IMR-90 (cell line): ENCODE data around the gene MECR. TPM values are rescaled to one million over a fixed set of nuclear protein-coding genes. Genes with fewer than 3 reads are reported as not detected.
A peak's percentile ranks its signal among the peaks of the same experiment; 100 is the strongest.

Experiments used
- ATAC-seq: fragments of 200-7000 bp; cut with Tn5 transposase; 2 replicates; pipeline ENCODE4 v1.9.1; 2020; ENCODE audit warnings: low read depth, mild to moderate bottlenecking, moderate library complexity
- BruUV-seq: library from RNA; stranded (reverse); fragments of 400-500 nt; replicated peaks from 2 replicates; lab custom pipeline; 2021; lab: Mats Ljungman, UMichigan
- CTCF ChIA-PET: fragments of 300-600 bp; formaldehyde crosslinking; extraction: SDS; loops from one replicate; lab custom pipeline; 2021; ENCODE audit warnings: antibody characterized with exemption; lab: Yijun Ruan, JAX
- POLR2A ChIA-PET: fragments of 300-600 bp; sonication (Branson Sonifier 250); formaldehyde crosslinking; loops from one replicate; lab custom pipeline; 2022; ENCODE audit warnings: antibody characterized with exemption; ENCODE audit not compliant: unreplicated experiment; lab: Charles Lee
- DNase-seq: peaks from one replicate; pipeline ENCODE4 v3.0.0; 2013
- H2AFZ ChIP-seq: replicated peaks from 2 replicates; pipeline ENCODE3; 2013; ENCODE audit warnings: low read length, mild to moderate bottlenecking; ENCODE audit not compliant: poor library complexity
- H2AK5ac ChIP-seq: 2 replicates; pipeline ENCODE4 v1.6.1; 2013; ENCODE audit warnings: low read depth, low read length, inconsistent platforms
- H2AK9ac ChIP-seq: replicated peaks from 2 replicates; pipeline ENCODE3; 2013; ENCODE audit warnings: mild to moderate bottlenecking, low read depth, low read length, moderate library complexity; ENCODE audit not compliant: poor library complexity
- H2BK120ac ChIP-seq: 2 replicates; pipeline ENCODE4 v1.6.1; 2013; ENCODE audit warnings: low read depth, low read length, inconsistent platforms
- H2BK15ac ChIP-seq: 3 replicates; pipeline ENCODE4 v1.6.1; 2013; ENCODE audit warnings: low read depth, low read length, inconsistent platforms
- H2BK20ac ChIP-seq: 2 replicates; pipeline ENCODE4 v1.6.1; 2013; ENCODE audit warnings: low read depth, mild to moderate bottlenecking, inconsistent platforms, low read length, moderate library complexity
- H2BK5ac ChIP-seq: 2 replicates; pipeline ENCODE4 v1.6.1; 2013; ENCODE audit warnings: mild to moderate bottlenecking, low read depth, low read length, inconsistent platforms; ENCODE audit not compliant: poor library complexity, severe bottlenecking
- H3K14ac ChIP-seq: replicated peaks from 2 replicates; pipeline ENCODE4 v1.6.1; 2013; ENCODE audit warnings: low read depth, low read length, inconsistent platforms
- H3K18ac ChIP-seq: 2 replicates; pipeline ENCODE4 v1.6.1; 2013; ENCODE audit warnings: low read depth, low read length, control low read depth
- H3K23ac ChIP-seq: 2 replicates; pipeline ENCODE4 v1.6.1; 2013; ENCODE audit warnings: low read depth, low read length, inconsistent platforms
- H3K27ac ChIP-seq: 2 replicates; pipeline ENCODE4 v1.5.1; 2013; ENCODE audit warnings: mild to moderate bottlenecking, control low read depth, low read length; ENCODE audit not compliant: insufficient read depth
- H3K27me3 ChIP-seq: 2 replicates; pipeline ENCODE4 v1.6.1; 2013; ENCODE audit warnings: low read length; ENCODE audit not compliant: control insufficient read depth, insufficient read depth
- H3K36me3 ChIP-seq: 2 replicates; pipeline ENCODE4 v1.6.1; 2013; ENCODE audit warnings: low read length, mixed read lengths; ENCODE audit not compliant: control insufficient read depth, insufficient read depth
- H3K4ac ChIP-seq: 2 replicates; pipeline ENCODE4 v1.6.1; 2013; ENCODE audit warnings: low read depth, low read length, inconsistent platforms
- H3K4me1 ChIP-seq: 2 replicates; pipeline ENCODE4 v1.6.1; 2013; ENCODE audit warnings: low read length, mixed read lengths; ENCODE audit not compliant: control insufficient read depth, insufficient read depth
- H3K4me2 ChIP-seq: 2 replicates; pipeline ENCODE4 v1.6.1; 2013; ENCODE audit warnings: low read depth, mild to moderate bottlenecking, control low read depth, low read length, moderate library complexity
- H3K4me3 ChIP-seq: 2 replicates; pipeline ENCODE4 v1.5.1; 2013; ENCODE audit warnings: low read depth, mild to moderate bottlenecking, control low read depth, low read length, moderate library complexity; ENCODE audit not compliant: insufficient read depth
- H3K56ac ChIP-seq: 2 replicates; pipeline ENCODE4 v1.6.1; 2013; ENCODE audit warnings: low read length, inconsistent platforms; ENCODE audit not compliant: insufficient read depth; ENCODE audit errors: extremely low read depth
- H3K79me1 ChIP-seq, 2 experiments: 2 replicates each; pipeline ENCODE4 v1.6.1; 2013; ENCODE audit warnings: low read length in 2 of 2, inconsistent platforms in 1 of 2, low read depth in 1 of 2
- H3K9ac ChIP-seq: 2 replicates; pipeline ENCODE4 v1.6.1; 2013; ENCODE audit warnings: low read depth, low read length, control low read depth
- H3K9me1 ChIP-seq: 2 replicates; pipeline ENCODE4 v1.6.1; 2013; ENCODE audit warnings: low read length, inconsistent platforms; ENCODE audit not compliant: insufficient read depth
- H3K9me3 ChIP-seq: 2 replicates; pipeline ENCODE4 v1.6.1; 2013; ENCODE audit warnings: low read length; ENCODE audit not compliant: control insufficient read depth, insufficient read depth
- H4K20me1 ChIP-seq: 2 replicates; pipeline ENCODE4 v1.6.1; 2013; ENCODE audit warnings: low read length, inconsistent platforms; ENCODE audit not compliant: insufficient read depth
- H4K5ac ChIP-seq: 2 replicates; pipeline ENCODE4 v1.6.1; 2013; ENCODE audit warnings: mild to moderate bottlenecking, low read depth, low read length, control low read depth
- H4K8ac ChIP-seq, 2 experiments: 2 replicates each; pipeline ENCODE4 v1.6.1; 2013; ENCODE audit warnings: low read depth in 2 of 2, low read length in 2 of 2, control low read depth in 1 of 2, inconsistent platforms in 1 of 2
- H4K91ac ChIP-seq: 2 replicates; pipeline ENCODE4 v1.6.1; 2013; ENCODE audit warnings: low read depth, low read length, inconsistent platforms; ENCODE audit not compliant: insufficient read depth
- BHLHE40 ChIP-seq: fragments of 150-350 bp; IDR thresholded peaks from 2 replicates; pipeline ENCODE4 v1.6.1; 2016; ENCODE audit warnings: mild to moderate bottlenecking, low read depth, low read length
- CEBPB ChIP-seq: IDR thresholded peaks from 2 replicates; pipeline ENCODE4 v1.6.1; 2012; ENCODE audit warnings: low read depth, low read length, improper control_type of control experiment
- CHD1 ChIP-seq: IDR thresholded peaks from 2 replicates; pipeline ENCODE4 v1.6.1; 2012; ENCODE audit warnings: low read depth, low read length, improper control_type of control experiment
- CTCF ChIP-seq: conservative IDR thresholded peaks from 2 replicates; pipeline ENCODE4 v1.5.1; 2012; ENCODE audit warnings: mild to moderate bottlenecking, low read depth, low read length, improper control_type of control experiment
- ELK1 ChIP-seq: fragments of 150-350 bp; IDR thresholded peaks from 2 replicates; pipeline ENCODE4 v1.6.1; 2016; ENCODE audit warnings: low read depth, mild to moderate bottlenecking, low read length, moderate library complexity, borderline replicate concordance
- FOS ChIP-seq: fragments of 150-350 bp; IDR thresholded peaks from 2 replicates; pipeline ENCODE4 v1.6.1; 2016; ENCODE audit warnings: low read depth, low read length
- MAFK ChIP-seq: IDR thresholded peaks from 2 replicates; pipeline ENCODE4 v1.6.1; 2012; ENCODE audit warnings: low read depth, low read length, improper control_type of control experiment
- MAZ ChIP-seq: IDR thresholded peaks from 2 replicates; pipeline ENCODE4 v1.6.1; 2012; ENCODE audit warnings: low read depth, mild to moderate bottlenecking, low read length, improper control_type of control experiment, moderate library complexity, borderline replicate concordance
- MXI1 ChIP-seq: IDR thresholded peaks from 2 replicates; pipeline ENCODE4 v1.6.1; 2012; ENCODE audit warnings: low read depth, mild to moderate bottlenecking, low read length, moderate library complexity, borderline replicate concordance
- NFE2L2 ChIP-seq: fragments of 150-350 bp; IDR thresholded peaks from 2 replicates; pipeline ENCODE4 v1.6.1; 2016; ENCODE audit warnings: low read depth, mild to moderate bottlenecking, low read length
- POLR2A ChIP-seq: IDR thresholded peaks from 2 replicates; pipeline ENCODE4 v1.6.1; 2012; ENCODE audit warnings: mild to moderate bottlenecking, low read depth, low read length
- RAD21 ChIP-seq: IDR thresholded peaks from 2 replicates; pipeline ENCODE4 v1.6.1; 2012; ENCODE audit warnings: low read length, improper control_type of control experiment
- RCOR1 ChIP-seq: IDR thresholded peaks from 2 replicates; pipeline ENCODE4 v1.6.1; 2012; ENCODE audit warnings: mild to moderate bottlenecking, low read length, improper control_type of control experiment; ENCODE audit not compliant: insufficient replicate concordance
- RFX5 ChIP-seq: IDR thresholded peaks from 2 replicates; pipeline ENCODE4 v1.8.0; 2012; ENCODE audit warnings: low read depth, mild to moderate bottlenecking, low read length, moderate library complexity
- SMC3 ChIP-seq: fragments of 150-350 bp; IDR thresholded peaks from 2 replicates; pipeline ENCODE4 v1.6.1; 2016; ENCODE audit warnings: low read depth, mild to moderate bottlenecking, antibody characterized with exemption, low read length, moderate library complexity
- USF2 ChIP-seq: fragments of 150-350 bp; IDR thresholded peaks from 2 replicates; pipeline ENCODE4 v1.6.1; 2017; ENCODE audit warnings: mild to moderate bottlenecking, antibody characterized with exemption, low read length, low read depth
- WGBS, 2 experiments: methylation state at CpG; one replicate each; pipeline versions ENCODE4 v1.1.5 to v1.1.7; 2013; ENCODE audit warnings: missing lambda C conversion rate in 2 of 2; ENCODE audit not compliant: insufficient read length in 1 of 2; ENCODE audit errors: extremely low coverage in 2 of 2; 5-methylcytosine and 5-hydroxymethylcytosine counted together
- dilution Hi-C: fragments of 300-500 bp; cut with HindIII; formaldehyde crosslinking; loops from one replicate; pipeline ENCODE4 v1.14.3; 2018; ENCODE audit warnings: low sequenced_read_pairs; ENCODE audit not compliant: unreplicated experiment
- in situ Hi-C: fragments of 300-500 bp; cut with MboI; formaldehyde crosslinking; loops from 3 replicates; pipeline ENCODE4 v1.14.3; 2019; ENCODE audit warnings: low sequenced_read_pairs, inconsistent platforms, mixed read lengths
- intact Hi-C: fragments of 100-400 bp; cut with micrococcal nuclease; formaldehyde crosslinking; loops from 2 replicates; pipeline ENCODE4 v1.10.0; 2022
- polyA plus RNA-seq, 3 experiments: library from polyadenylated mRNA; depleted of rRNA; stranded (reverse); fragments of >200 nt; gene quantifications; 2 replicates each; pipeline ENCODE4 v1.2.3, GENCODE V29; 2012; ENCODE audit warnings: low replicate concordance in 1 of 3
- total RNA-seq: library from RNA; depleted of rRNA; stranded (reverse); fragments of >200 nt; gene quantifications from 2 replicates; pipeline ENCODE4 v1.2.3, GENCODE V29; 2012

The MECR gene
- total and polyA plus RNA-seq, 2 of the 4 experiments (the other 2 are of a cell fraction), result 20.3 to 24.8 TPM

GRCh38 chr1:29240400-29240837 is 9.7 kb upstream of the MECR start:
- Histone ChIP-seq H4K91ac (no peak overlapping the region), H2AFZ (no peak overlapping the region), H3K79me1 (peaks cover 5 to 9% of the 10 kb centered on the region in 2 experiments; a peak in 2 of 4 replicates), H3K27ac (no peak overlapping the region), H4K5ac (no peak overlapping the region), H2BK120ac (no peak overlapping the region), H3K9me3 (no peaks in the 10 kb centered on the region), H3K18ac (no peak overlapping the region), H3K23ac (no peak overlapping the region), H2BK15ac (no peak overlapping the region), H2BK5ac (no peak overlapping the region), H3K36me3 (no peaks in the 10 kb centered on the region), H3K4me1 (peaks cover 21% of the 10 kb centered on the region), H4K20me1 (no peaks in the 10 kb centered on the region), H3K9me1 (peaks cover 10% of the 10 kb centered on the region; the same call in 1 of the 2 replicates), H3K27me3 (peaks cover 2% of the 10 kb centered on the region; the same call in 1 of the 2 replicates), H4K8ac (no peak overlapping the region), H3K4me2 (no peak overlapping the region), H2BK20ac (no peak overlapping the region), H3K56ac (no peak overlapping the region), H3K4me3 (no peak overlapping the region), H3K4ac (no peak overlapping the region), H2AK5ac (no peak overlapping the region), H2AK9ac (no peak overlapping the region), H3K9ac (no peak overlapping the region), H3K14ac (no peak overlapping the region)
- no peak for ATAC-seq
- ChIA-PET POLR2A (interaction anchor here (1.1 kb wide), 1 partner anchor 19 kb away, joined by 3 read pairs; no protein-coding TSS in a partner anchor), CTCF (interaction anchor here (1.4 kb wide), 1 partner anchor 463 kb away, joined by 3 read pairs; no protein-coding TSS in a partner anchor)
- no peak for DNase-seq
- no TSS peak for BruUV-seq
- intact Hi-C loops, result loop anchor here (5.0 kb wide), 1 partner anchor 462 kb away; no protein-coding TSS in a partner anchor
- dilution Hi-C loops, result no loop called here
- no peak for TF ChIP-seq NFE2L2
- no peak for TF ChIP-seq MXI1
- no peak for TF ChIP-seq RCOR1
- no peak for TF ChIP-seq RFX5
- TF ChIP-seq RAD21, result peak; percentile 57
- TF ChIP-seq CHD1, result no peak
- no peak for TF ChIP-seq ELK1
- TF ChIP-seq BHLHE40, result no peak
- no peak for TF ChIP-seq MAZ
- no peak for TF ChIP-seq POLR2A
- no peak for TF ChIP-seq USF2
- peak; percentile 47 for TF ChIP-seq CTCF
- TF ChIP-seq FOS, result no peak
- no peak for TF ChIP-seq MAFK
- peak; percentile 32; the same call in 1 of the 2 replicates for TF ChIP-seq SMC3
- no peak for TF ChIP-seq CEBPB
- no CpG with 5 or more reads among the region's 4 CpGs for WGBS, 2 experiments
- in situ Hi-C loops, result loop anchor here (5.0 to 10.0 kb wide), 6 partner anchors 144 to 1144 kb away; no protein-coding TSS in a partner anchor
